MM.1S (cell line): ENCODE measurements around the gene CA12.

Experiments
- CTCF ChIP-seq: fragments of 300-600 bp; sonication (generic); IDR thresholded peaks from 2 replicates; pipeline ENCODE4 v1.5.1; 2016; ENCODE audit warnings: antibody characterized with exemption, low read length, mixed read lengths
- EZH2 ChIP-seq: fragments of 300-600 bp; sonication (generic); optimal IDR thresholded peaks from 2 replicates; pipeline ENCODE3; 2017; ENCODE audit warnings: low read depth, mild to moderate bottlenecking, antibody characterized with exemption, low read length, mixed read lengths

DNA sequence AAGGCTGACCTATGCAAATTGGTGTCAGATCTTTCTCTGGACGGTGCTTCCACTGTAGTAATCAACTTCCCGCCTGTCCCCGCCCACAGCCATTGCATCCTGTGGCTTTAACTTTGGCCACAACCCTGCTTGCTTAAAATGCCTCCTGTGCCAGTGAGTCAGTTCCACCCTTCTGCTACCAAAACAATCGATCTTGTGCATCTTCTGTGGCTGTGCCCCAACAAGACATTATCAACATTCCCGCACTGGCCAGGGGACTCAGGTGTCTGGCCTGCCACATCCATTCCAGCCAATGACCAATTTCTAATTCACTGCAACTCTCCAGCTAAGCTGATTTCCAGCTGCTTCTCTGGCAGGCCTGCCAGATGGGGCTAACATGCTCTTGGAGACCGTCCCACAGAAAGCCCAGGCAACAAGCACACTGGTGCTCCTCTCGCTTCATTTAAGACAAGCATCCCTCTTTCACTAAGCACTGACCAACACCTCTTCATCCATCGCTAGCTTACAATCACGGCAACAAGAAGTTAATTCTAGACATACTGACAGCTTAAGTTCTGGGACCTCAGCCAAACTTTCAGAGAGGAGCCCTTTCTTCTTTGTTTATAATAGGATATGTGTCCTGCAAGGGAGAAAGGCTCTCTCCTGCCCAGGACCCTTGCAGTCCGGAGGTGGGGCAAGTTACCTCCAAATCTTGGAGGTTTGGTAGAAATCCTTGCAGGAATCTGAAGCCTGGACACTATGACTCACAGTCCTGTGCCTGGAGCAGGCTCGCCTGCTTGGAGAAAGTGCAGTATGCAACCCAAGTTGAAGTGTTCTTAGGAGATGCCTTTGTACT, 6.7 kb downstream of the CA12 start:
- TF ChIP-seq CTCF, result no peak
- no peak for TF ChIP-seq EZH2
